ENCODE data around the gene THRB. TPM values are rescaled to one million over a fixed set of nuclear protein-coding genes. Genes with fewer than 3 reads are reported as not detected.

The THRB gene
- total RNA-seq, 1 experiment from 2014 or later: 9.7 TPM

DNA sequence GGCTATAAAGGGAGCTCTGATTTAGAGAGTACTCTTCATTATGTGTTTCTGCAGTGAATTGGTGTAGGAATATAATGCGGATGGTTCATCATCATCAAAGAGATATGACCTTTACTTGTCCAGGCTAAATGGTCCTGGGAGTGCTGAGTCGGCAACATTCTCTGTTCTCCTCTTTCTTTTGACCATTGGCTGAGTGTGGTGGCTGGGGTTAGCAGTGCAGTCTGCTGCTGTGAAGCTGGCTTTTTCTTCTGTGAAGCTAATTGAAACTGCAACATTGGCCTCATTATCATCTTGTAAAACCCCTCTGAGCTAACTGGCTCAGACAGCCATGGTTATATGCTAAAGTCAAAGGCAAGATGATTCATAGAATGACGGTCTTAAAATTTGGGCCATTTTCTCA lies 83.8 kb downstream of the THRB start:
- no peaks in the 10 kb centered on the region for H3F3A ChIP-seq (ENCODE audit: insufficient read depth, low read depth)
- H3K4me2 ChIP-seq: no peak overlapping the region
- ChIA-PET CTCF (no interaction called here), POLR2A (ENCODE audit: unreplicated experiment) (interaction anchor here (0.6 kb wide), 1 partner anchor 1174 kb away, joined by 3 read pairs; no protein-coding TSS in a partner anchor)
- no peak for DNase-seq
- no peaks in the 10 kb centered on the region for H4K20me1 ChIP-seq (ENCODE audit: insufficient read depth)
- H3K27ac ChIP-seq: no peak overlapping the region
- H3K9me2 ChIP-seq (ENCODE audit: insufficient read depth): no peaks in the 10 kb centered on the region
- intact Hi-C loops (cut with micrococcal nuclease; ENCODE audit: unreplicated experiment): no loop called here
- no peaks in the 10 kb centered on the region for H3K9me3 ChIP-seq (ENCODE audit: insufficient read depth, low read depth)
- no peaks in the 10 kb centered on the region for H3K36me3 ChIP-seq (ENCODE audit: low read depth)
- H2AFZ ChIP-seq: no peak overlapping the region
- BruUV-seq (replicated peaks): no TSS peak
- H3K79me2 ChIP-seq (ENCODE audit: low read depth): no peaks in the 10 kb centered on the region
- TF ChIP-seq CTCF (conservative IDR thresholded peaks at IDR 0.05): no peak
- no peak for TF ChIP-seq EZH2 (IDR thresholded peaks at IDR 0.05; ENCODE audit: low read depth)
- H3K4me3 ChIP-seq: no peak overlapping the region
- no peaks in the 10 kb centered on the region for H3K4me1 ChIP-seq (replicated peaks; ENCODE audit: insufficient read depth)
- no peaks in the 10 kb centered on the region for H3K27me3 ChIP-seq (ENCODE audit: insufficient read depth, low read depth)

DNA sequence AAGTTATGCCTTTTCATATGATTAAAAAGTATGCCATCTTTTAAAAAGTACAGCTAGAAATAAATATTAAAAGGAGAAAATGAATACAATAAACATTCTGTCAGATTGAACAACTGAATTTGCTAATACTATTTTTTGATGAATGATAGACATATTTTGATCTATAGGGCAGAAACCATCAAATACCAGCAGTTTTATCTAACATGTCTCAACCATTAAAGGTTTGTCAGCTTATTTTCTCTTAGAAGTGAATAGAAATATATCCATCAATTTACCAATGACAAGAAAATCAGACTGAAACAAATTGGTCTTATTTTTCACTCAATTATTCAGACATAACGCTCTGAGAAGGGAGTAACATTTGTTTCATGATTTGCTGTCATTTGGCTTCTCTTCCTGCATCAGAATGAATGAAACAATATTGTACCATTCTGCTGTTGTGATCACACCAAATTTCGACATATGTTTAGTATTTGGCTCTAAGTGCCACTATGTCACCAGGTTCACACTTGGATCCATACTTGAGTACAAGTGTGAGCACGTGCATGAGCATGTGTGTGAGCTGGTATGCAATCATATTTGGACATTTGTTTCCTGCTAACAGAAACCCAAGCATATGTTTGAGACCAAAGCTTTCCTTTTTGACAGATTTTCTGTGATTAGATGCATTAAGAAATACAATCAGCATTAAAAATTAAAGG lies 86.5 kb downstream of the THRB start:
- H3K27me3 ChIP-seq (ENCODE audit: insufficient read depth, low read depth): no peaks in the 10 kb centered on the region
- H3K79me2 ChIP-seq (ENCODE audit: low read depth): no peaks in the 10 kb centered on the region
- H3F3A ChIP-seq (ENCODE audit: insufficient read depth, low read depth): no peaks in the 10 kb centered on the region
- no peaks in the 10 kb centered on the region for H3K4me1 ChIP-seq (replicated peaks; ENCODE audit: insufficient read depth)
- H3K9me3 ChIP-seq (ENCODE audit: insufficient read depth, low read depth): 0 out of 2 replicates have a peak, but pooled peaks cover 5% of the 10 kb centered on the region
- H3K4me2 ChIP-seq: no peak overlapping the region
- no peak overlapping the region for H2AFZ ChIP-seq
- TF ChIP-seq CTCF (conservative IDR thresholded peaks at IDR 0.05): no peak
- no peak for TF ChIP-seq EZH2 (IDR thresholded peaks at IDR 0.05; ENCODE audit: low read depth)
- no peak for DNase-seq
- CTCF ChIA-PET: no interaction called here
- POLR2A ChIA-PET (ENCODE audit: unreplicated experiment): no interaction called here
- H3K4me3 ChIP-seq: no peak overlapping the region
- BruUV-seq (replicated peaks): no TSS peak
- intact Hi-C loops (cut with micrococcal nuclease; ENCODE audit: unreplicated experiment): no loop called here
- no peaks in the 10 kb centered on the region for H3K36me3 ChIP-seq (ENCODE audit: low read depth)
- H3K9me2 ChIP-seq (ENCODE audit: insufficient read depth): no peaks in the 10 kb centered on the region
- no peaks in the 10 kb centered on the region for H4K20me1 ChIP-seq (ENCODE audit: insufficient read depth)
- H3K27ac ChIP-seq: no peak overlapping the region

DNA sequence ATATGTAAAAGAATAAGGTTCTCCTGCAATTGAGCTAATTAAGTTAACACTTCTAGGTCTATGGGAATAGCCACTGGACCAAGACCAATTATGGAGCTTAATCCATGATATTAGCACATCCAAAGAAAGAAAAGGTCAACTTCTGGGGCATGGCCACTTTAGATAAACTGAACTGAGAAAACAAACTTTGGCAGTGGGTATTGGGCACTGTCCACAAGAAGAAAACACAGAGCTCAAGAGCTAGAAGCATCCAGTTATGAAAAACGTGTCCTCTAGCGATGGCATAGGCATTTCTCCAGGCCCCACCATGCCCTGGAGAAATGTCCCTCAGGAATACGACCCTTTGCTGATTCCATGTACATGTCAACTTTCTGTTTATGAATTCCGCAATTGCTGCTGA lies 87.8 kb downstream of the THRB start:
- Histone ChIP-seq H3K36me3 (ENCODE audit: low read depth) (no peaks in the 10 kb centered on the region), H4K20me1 (ENCODE audit: insufficient read depth) (no peaks in the 10 kb centered on the region), H3K9me2 (ENCODE audit: insufficient read depth) (no peaks in the 10 kb centered on the region), H3K9me3 (ENCODE audit: insufficient read depth, low read depth) (0 out of 2 replicates have a peak, but pooled peaks cover 5% of the 10 kb centered on the region), H3K27ac (no peak overlapping the region), H3K4me1 (replicated peaks; ENCODE audit: insufficient read depth) (no peaks in the 10 kb centered on the region), H3K4me2 (no peak overlapping the region), H3K4me3 (no peak overlapping the region), H2AFZ (no peak overlapping the region), H3K27me3 (ENCODE audit: insufficient read depth, low read depth) (no peaks in the 10 kb centered on the region), H3F3A (ENCODE audit: insufficient read depth, low read depth) (no peaks in the 10 kb centered on the region), H3K79me2 (ENCODE audit: low read depth) (no peaks in the 10 kb centered on the region)
- no peak for DNase-seq
- no TSS peak for BruUV-seq (replicated peaks)
- TF ChIP-seq EZH2 (IDR thresholded peaks at IDR 0.05; ENCODE audit: low read depth) (no peak), CTCF (conservative IDR thresholded peaks at IDR 0.05) (no peak)
- intact Hi-C loops (cut with micrococcal nuclease; ENCODE audit: unreplicated experiment): no loop called here
- POLR2A ChIA-PET (ENCODE audit: unreplicated experiment): interaction anchor here (0.6 kb wide), 1 partner anchor 234 kb away, joined by 3 read pairs; no protein-coding TSS in a partner anchor
- CTCF ChIA-PET: no interaction called here
